A673 (cell line): ENCODE results near the gene S100A11. TPM values are rescaled to one million over a fixed set of nuclear protein-coding genes. Genes with fewer than 3 reads are reported as not detected.

Source experiments
- BruUV-seq: library from RNA; stranded (reverse); fragments of 400-500 nt; replicated peaks from 2 replicates; lab custom pipeline; 2021; lab: Mats Ljungman, UMichigan
- CTCF ChIA-PET: fragments of 300-600 bp; sonication (Branson Sonifier 250); formaldehyde crosslinking; loops from one replicate; lab custom pipeline; 2022; ENCODE audit warnings: antibody characterized with exemption; lab: Charles Lee
- POLR2A ChIA-PET: fragments of 300-600 bp; sonication (Branson Sonifier 250); formaldehyde crosslinking; loops from one replicate; lab custom pipeline; 2022; ENCODE audit warnings: antibody characterized with exemption; ENCODE audit not compliant: low non-redundant PET; lab: Charles Lee
- DNase-seq: peaks from one replicate; pipeline ENCODE4 v3.0.0-alpha.2; 2015; ENCODE audit warnings: low spot score
- H3K27ac ChIP-seq: fragments of 200-600 bp; sonication (generic); 2 replicates; pipeline ENCODE4 v1.5.1; 2016; ENCODE audit warnings: mixed run types, low read depth, mild to moderate bottlenecking, mixed read lengths, antibody characterized with exemption, low read length; ENCODE audit not compliant: poor library complexity, severe bottlenecking
- H3K27me3 ChIP-seq: fragments of 200-600 bp; sonication (generic); replicated peaks from 2 replicates; pipeline ENCODE4 v1.6.1; 2017; ENCODE audit warnings: mixed run types, low read depth, mild to moderate bottlenecking, mixed read lengths, antibody characterized with exemption, low read length; ENCODE audit not compliant: insufficient read depth, poor library complexity
- H3K36me3 ChIP-seq: fragments of 200-600 bp; sonication (generic); 2 replicates; pipeline ENCODE4 v1.6.1; 2016; ENCODE audit warnings: mixed run types, mild to moderate bottlenecking, mixed read lengths, antibody characterized with exemption, low read length; ENCODE audit not compliant: insufficient read depth, poor library complexity, severe bottlenecking
- H3K4me1 ChIP-seq: fragments of 200-600 bp; sonication (generic); 2 replicates; pipeline ENCODE4 v1.6.1; 2017; ENCODE audit warnings: mixed run types, mild to moderate bottlenecking, mixed read lengths, antibody characterized with exemption, low read length; ENCODE audit not compliant: insufficient read depth, poor library complexity, severe bottlenecking
- H3K4me3 ChIP-seq: fragments of 200-600 bp; sonication (generic); 2 replicates; pipeline ENCODE4 v1.5.1; 2016; ENCODE audit warnings: low read depth, mixed run types, mild to moderate bottlenecking, mixed read lengths, low read length; ENCODE audit not compliant: poor library complexity, severe bottlenecking
- H3K9me3 ChIP-seq: fragments of 200-600 bp; sonication (generic); 2 replicates; pipeline ENCODE4 v1.6.1; 2016; ENCODE audit warnings: mixed run types, low read depth, mild to moderate bottlenecking, mixed read lengths, antibody characterized with exemption, low read length; ENCODE audit not compliant: poor library complexity, severe bottlenecking
- EZH2 ChIP-seq: fragments of 200-600 bp; sonication (generic); IDR thresholded peaks from 2 replicates; pipeline ENCODE4 v1.6.1; 2017; ENCODE audit warnings: borderline replicate concordance, low read depth, mild to moderate bottlenecking, mixed read lengths, antibody characterized with exemption, low read length; ENCODE audit not compliant: poor library complexity, severe bottlenecking
- intact Hi-C: fragments of 100-400 bp; cut with micrococcal nuclease; formaldehyde crosslinking; loops from one replicate; pipeline ENCODE4 v1.10.0; 2022; ENCODE audit not compliant: unreplicated experiment
- total RNA-seq: library from RNA; stranded (reverse); gene quantifications from 2 replicates; pipeline ENCODE4 v1.2.3, GENCODE V29; 2021
- TF ChIP-seq, protein P1 (sequence below): fragments of 300-800, 200-600 bp; sonication (generic); conservative IDR thresholded peaks from 2 replicates; pipeline ENCODE4 v1.5.1; 2017; ENCODE audit warnings: low read depth, mild to moderate bottlenecking, antibody characterized with exemption, low read length, moderate library complexity, mixed read lengths

The S100A11 gene
- total RNA-seq, 1 experiment from 2014 or later: 151 TPM

DNA sequence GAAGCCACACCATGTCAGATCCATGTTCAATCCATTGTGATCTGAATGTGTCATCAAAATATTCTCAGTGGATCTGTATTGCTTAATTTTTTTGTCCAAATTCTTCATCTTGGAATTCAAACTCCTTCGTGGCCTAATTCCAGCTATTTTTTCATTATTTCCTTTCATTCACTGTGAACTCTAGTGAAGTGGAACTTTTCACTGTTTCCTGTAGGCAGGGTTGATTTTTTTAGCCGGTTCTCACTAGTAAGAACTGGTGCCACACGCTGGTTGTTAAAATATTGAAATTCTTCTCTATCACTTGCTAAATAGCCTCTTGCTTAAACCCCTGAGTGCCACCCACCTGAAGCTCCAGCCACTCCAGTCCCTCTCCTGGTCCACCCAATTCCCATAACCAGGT is 7.6 kb upstream of the S100A11 start:
- peaks cover 20% of the 10 kb centered on the region for H3K27me3 ChIP-seq
- intact Hi-C loops: no loop called here
- TF ChIP-seq, protein P1, sequence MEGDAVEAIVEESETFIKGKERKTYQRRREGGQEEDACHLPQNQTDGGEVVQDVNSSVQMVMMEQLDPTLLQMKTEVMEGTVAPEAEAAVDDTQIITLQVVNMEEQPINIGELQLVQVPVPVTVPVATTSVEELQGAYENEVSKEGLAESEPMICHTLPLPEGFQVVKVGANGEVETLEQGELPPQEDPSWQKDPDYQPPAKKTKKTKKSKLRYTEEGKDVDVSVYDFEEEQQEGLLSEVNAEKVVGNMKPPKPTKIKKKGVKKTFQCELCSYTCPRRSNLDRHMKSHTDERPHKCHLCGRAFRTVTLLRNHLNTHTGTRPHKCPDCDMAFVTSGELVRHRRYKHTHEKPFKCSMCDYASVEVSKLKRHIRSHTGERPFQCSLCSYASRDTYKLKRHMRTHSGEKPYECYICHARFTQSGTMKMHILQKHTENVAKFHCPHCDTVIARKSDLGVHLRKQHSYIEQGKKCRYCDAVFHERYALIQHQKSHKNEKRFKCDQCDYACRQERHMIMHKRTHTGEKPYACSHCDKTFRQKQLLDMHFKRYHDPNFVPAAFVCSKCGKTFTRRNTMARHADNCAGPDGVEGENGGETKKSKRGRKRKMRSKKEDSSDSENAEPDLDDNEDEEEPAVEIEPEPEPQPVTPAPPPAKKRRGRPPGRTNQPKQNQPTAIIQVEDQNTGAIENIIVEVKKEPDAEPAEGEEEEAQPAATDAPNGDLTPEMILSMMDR: no peak
- TF ChIP-seq EZH2: no peak
- no peak overlapping the region for H3K27ac ChIP-seq
- DNase-seq: no peak
- peaks cover 15% of the 10 kb centered on the region for H3K4me1 ChIP-seq
- ChIA-PET POLR2A (no interaction called here), CTCF (no interaction called here)
- no TSS peak for BruUV-seq
- H3K4me3 ChIP-seq: no peak overlapping the region
- no peaks in the 10 kb centered on the region for H3K9me3 ChIP-seq
- no peaks in the 10 kb centered on the region for H3K36me3 ChIP-seq

DNA sequence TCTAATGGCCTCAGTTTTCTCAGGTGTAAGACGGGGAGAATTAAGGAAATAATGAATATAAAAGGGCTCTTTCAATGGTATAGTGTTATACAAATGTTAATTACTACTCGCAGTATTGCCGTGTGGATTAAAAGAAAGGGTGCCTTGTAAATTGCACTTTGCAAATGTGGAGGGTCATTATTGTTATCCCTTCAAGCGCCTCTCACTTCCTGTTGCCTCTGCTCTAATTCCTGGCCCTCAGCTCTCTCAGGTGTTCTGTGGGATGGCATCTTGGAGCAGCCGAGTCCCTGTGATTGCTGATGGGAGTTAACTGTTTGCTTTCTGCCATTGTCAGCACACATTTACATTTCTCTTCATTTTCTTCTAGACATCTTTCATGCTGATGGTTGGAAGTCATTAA is 7.1 kb upstream of the S100A11 start:
- CTCF ChIA-PET: no interaction called here
- H3K27ac ChIP-seq: no peak overlapping the region
- intact Hi-C loops: no loop called here
- H3K4me3 ChIP-seq: no peak overlapping the region
- DNase-seq: no peak
- peaks cover 15% of the 10 kb centered on the region for H3K4me1 ChIP-seq
- H3K36me3 ChIP-seq: no peaks in the 10 kb centered on the region
- BruUV-seq: no TSS peak
- no peak for TF ChIP-seq EZH2
- TF ChIP-seq, protein P1: no peak
- H3K9me3 ChIP-seq: no peaks in the 10 kb centered on the region
- peaks cover 20% of the 10 kb centered on the region for H3K27me3 ChIP-seq
- POLR2A ChIA-PET: no interaction called here

- Histone ChIP-seq H3K4me1 (peaks cover 3% of the 10 kb centered on the region), H3K27me3 (peaks cover 20% of the 10 kb centered on the region), H3K4me3 (no peak overlapping the region), H3K27ac (no peak overlapping the region), H3K36me3 (no peaks in the 10 kb centered on the region), H3K9me3 (no peaks in the 10 kb centered on the region)
- POLR2A ChIA-PET: no interaction called here
- CTCF ChIA-PET: no interaction called here
- intact Hi-C loops: no loop called here
- TF ChIP-seq EZH2: no peak
- TF ChIP-seq, protein P1: no peak
- no TSS peak for BruUV-seq
- DNase-seq: no peak
Measured at GRCh38 chr1:152042030-152042429, 5.2 kb upstream of the S100A11 start.
